ENCODE results near the gene CATSPERE. TPM values are rescaled to one million over a fixed set of nuclear protein-coding genes. Genes with fewer than 3 reads are reported as not detected.
"Not testable (repeated sequence)": the region's sequence is repeated elsewhere in the genome, so short reads cannot be mapped to it uniquely, and the experiment has no call there.

CATSPERE gene
- total RNA-seq, 2 experiments from 2014 or later: 0.23 to 0.93 TPM

DNA sequence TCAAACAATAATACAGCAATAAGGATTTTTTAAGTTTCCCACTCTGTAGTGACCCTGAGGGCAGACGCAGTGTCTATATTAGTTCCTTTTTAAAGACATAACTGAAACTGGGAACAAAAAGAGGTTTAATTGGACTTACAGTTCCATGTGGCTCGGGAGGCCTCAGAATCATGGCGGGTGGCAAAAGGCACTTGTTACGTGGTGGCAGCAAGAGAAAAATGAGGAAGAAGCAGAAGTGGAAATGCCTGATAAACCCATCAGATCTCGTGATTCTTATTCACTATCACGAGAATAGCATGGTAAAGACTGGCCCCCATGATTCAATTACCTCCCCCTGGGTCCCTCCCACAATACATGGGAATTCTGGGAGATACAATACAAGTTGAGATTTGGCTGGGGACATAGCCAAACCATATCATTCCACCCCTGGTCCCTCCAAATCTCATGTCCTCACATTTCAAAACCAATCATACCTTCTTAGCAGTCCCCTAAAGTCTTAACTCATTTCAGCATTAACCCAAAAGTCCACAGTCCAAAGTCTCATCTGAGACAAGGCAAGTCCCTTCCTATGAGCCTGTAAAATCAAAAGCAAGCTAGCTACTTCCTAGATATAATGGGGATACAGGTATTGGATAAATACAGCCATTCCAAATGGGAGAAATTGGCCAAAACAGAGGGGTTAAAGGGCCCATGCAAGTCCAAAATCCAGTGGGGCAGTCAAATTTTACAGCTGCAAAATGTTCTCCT, 205.8 kb downstream of the CATSPERE start:
- H3K27me3 Mint-ChIP-seq, POLR2A ChIA-PET, CTCF ChIA-PET: not testable (repeated sequence)

GRCh38 chr1:244667797-244668196, 206.7 kb downstream of the CATSPERE start:
- Mint-ChIP-seq H3K27ac (no peak overlapping the region), H3K4me3 (no peak overlapping the region), H3K27me3 (no peaks in the 10 kb centered on the region), H3K9me3 (no peaks in the 10 kb centered on the region), H3K4me1 (no peaks in the 10 kb centered on the region), H3K36me3 (ENCODE audit: low read depth) (peaks cover 24% of the 10 kb centered on the region)
- DNase-seq: no peak
- POLR2A ChIA-PET: no interaction called here
- CTCF ChIA-PET: no interaction called here

More for the DNA sequence above, 205.8 kb downstream of the CATSPERE start:
- not testable (repeated sequence) for H3K9me3 Mint-ChIP-seq, H3K4me3 Mint-ChIP-seq, DNase-seq, H3K27ac Mint-ChIP-seq, H3K4me1 Mint-ChIP-seq
- H3K36me3 Mint-ChIP-seq (ENCODE audit: low read depth): peaks cover 18% of the 10 kb centered on the region

DNA sequence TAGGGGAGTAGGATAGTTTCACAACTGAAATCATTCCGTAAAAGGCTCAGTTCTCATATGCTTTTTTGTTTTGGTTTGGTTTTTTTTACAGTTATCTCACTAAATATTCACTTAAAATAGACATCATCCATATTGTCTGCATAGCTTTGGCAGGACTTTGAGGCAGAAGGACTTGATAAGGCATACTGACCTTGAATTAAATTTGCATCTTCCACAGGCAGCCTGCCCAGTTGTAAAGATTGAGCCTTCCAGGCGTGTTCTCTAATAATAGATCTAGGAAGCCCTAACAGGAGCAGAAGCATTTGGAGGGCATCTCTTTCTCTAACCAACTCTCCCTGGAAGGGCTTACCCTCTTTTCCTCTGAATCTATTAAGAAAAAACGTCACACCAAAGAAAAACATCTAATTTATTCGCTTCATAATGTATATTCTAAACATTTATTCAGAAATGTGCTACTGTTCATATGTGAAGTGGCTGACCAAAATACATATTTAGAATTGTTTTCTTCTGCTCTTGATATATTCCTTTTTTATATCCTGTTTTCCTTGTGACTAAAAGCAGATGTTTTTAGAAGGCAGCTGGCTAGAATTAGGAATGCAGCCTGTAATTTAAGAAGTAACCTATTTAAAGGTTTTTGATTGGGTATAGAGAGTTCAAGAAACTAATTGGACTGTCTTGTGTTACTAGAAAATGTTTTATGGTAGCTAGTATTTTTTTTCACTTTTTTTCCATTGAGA, 212.0 kb downstream of the CATSPERE start:
- H3K4me1 Mint-ChIP-seq: no peaks in the 10 kb centered on the region
- DNase-seq: no peak
- H3K4me3 Mint-ChIP-seq: no peak overlapping the region
- H3K36me3 Mint-ChIP-seq (ENCODE audit: low read depth): peaks cover 40% of the 10 kb centered on the region
- no peaks in the 10 kb centered on the region for H3K9me3 Mint-ChIP-seq
- ChIA-PET CTCF (no interaction called here), POLR2A (no interaction called here)
- no peaks in the 10 kb centered on the region for H3K27me3 Mint-ChIP-seq
- no peak overlapping the region for H3K27ac Mint-ChIP-seq

- CTCF ChIA-PET: no interaction called here
- Mint-ChIP-seq H3K36me3 (ENCODE audit: low read depth) (peaks cover 44% of the 10 kb centered on the region), H3K4me1 (no peaks in the 10 kb centered on the region), H3K27me3 (no peaks in the 10 kb centered on the region), H3K9me3 (no peaks in the 10 kb centered on the region), H3K27ac (no peak overlapping the region), H3K4me3 (no peak overlapping the region)
- DNase-seq: no peak
- POLR2A ChIA-PET: no interaction called here
These were observed 213.4 kb downstream of the CATSPERE start for GRCh38 chr1:244674446-244674845.

GRCh38 chr1:244675167-244675566, 214.1 kb downstream of the CATSPERE start:
- H3K9me3 Mint-ChIP-seq: no peaks in the 10 kb centered on the region
- no peak overlapping the region for H3K4me3 Mint-ChIP-seq
- no peak for DNase-seq
- no peaks in the 10 kb centered on the region for H3K27me3 Mint-ChIP-seq
- ChIA-PET POLR2A (no interaction called here), CTCF (interaction anchor here (0.5 kb wide), 1 partner anchor 297 kb away, joined by 5 read pairs; no protein-coding TSS in a partner anchor)
- H3K27ac Mint-ChIP-seq: no peak overlapping the region
- H3K4me1 Mint-ChIP-seq: no peaks in the 10 kb centered on the region
- H3K36me3 Mint-ChIP-seq (ENCODE audit: low read depth): peaks cover 44% of the 10 kb centered on the region

DNA sequence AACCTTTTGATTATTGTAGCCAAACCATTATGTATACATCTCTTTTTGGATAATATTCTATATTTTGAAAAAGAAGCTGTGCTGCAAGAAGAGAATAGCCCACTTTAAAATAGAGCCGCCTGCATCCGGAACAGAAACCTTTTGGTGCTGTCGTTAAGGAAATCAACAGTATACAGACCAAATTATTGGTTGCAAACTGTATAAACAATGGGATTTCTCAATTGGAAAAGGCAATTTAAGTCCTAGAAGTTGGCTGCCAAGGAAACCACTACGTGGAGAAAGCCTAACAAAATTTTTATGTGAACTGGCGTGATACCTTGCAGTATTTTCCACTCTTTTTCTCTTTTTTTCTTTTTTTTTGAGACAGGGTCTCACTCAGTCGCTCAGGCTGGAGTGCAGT, 217.6 kb downstream of the CATSPERE start:
- Mint-ChIP-seq H3K4me1 (peaks cover 4% of the 10 kb centered on the region), H3K4me3 (no peak overlapping the region), H3K27me3 (no peaks in the 10 kb centered on the region), H3K27ac (no peak overlapping the region), H3K9me3 (peaks cover 3% of the 10 kb centered on the region), H3K36me3 (ENCODE audit: low read depth) (peaks cover 37% of the 10 kb centered on the region)
- ChIA-PET CTCF (no interaction called here), POLR2A (no interaction called here)
- no peak for DNase-seq

DNA sequence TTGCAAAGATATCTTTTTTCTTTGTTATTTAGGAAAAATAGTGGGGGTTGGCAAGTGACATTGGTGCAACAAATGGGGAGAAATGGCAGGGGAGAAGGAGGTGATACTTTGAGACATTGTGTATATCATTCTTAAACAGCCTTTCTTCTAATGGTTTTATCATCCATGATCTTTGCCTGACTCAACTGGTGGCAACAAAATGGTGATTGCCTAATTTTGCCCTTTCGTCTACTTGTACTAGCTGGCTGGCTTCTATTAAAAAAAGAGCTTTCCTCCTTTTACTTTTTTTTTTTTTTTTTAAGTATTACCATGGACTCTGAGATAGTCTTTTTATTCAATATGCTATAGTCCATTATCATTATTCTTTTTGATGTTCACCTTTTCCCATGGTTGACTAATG, 219.6 kb downstream of the CATSPERE start:
- no peak for DNase-seq
- ChIA-PET POLR2A (no interaction called here), CTCF (no interaction called here)
- peaks cover 3% of the 10 kb centered on the region for H3K9me3 Mint-ChIP-seq
- no peaks in the 10 kb centered on the region for H3K27me3 Mint-ChIP-seq
- no peak overlapping the region for H3K4me3 Mint-ChIP-seq
- peaks cover 5% of the 10 kb centered on the region for H3K4me1 Mint-ChIP-seq
- H3K36me3 Mint-ChIP-seq (ENCODE audit: low read depth): peaks cover 27% of the 10 kb centered on the region
- H3K27ac Mint-ChIP-seq: no peak overlapping the region

- CTCF ChIA-PET, DNase-seq, H3K27ac Mint-ChIP-seq, H3K4me3 Mint-ChIP-seq, H3K4me1 Mint-ChIP-seq, POLR2A ChIA-PET, H3K27me3 Mint-ChIP-seq, H3K9me3 Mint-ChIP-seq: not testable (repeated sequence)
- H3K36me3 Mint-ChIP-seq (ENCODE audit: low read depth): peaks cover 33% of the 10 kb centered on the region
These were observed 221.0 kb downstream of the CATSPERE start for GRCh38 chr1:244682087-244682486.

Other genes starting within 250 kb of the CATSPERE start
- gene ADSS2, start 9.4 kb upstream of the CATSPERE start, total RNA-seq: 10 to 100 TPM; 53.7 to 54.2 TPM
- 10 to 100 TPM; 26.6 to 31.4 TPM for gene DESI2, start 191.9 kb downstream of the CATSPERE start, total RNA-seq